ENCODE measurements around the gene PDE1C.

Gene PDE1C

DNA sequence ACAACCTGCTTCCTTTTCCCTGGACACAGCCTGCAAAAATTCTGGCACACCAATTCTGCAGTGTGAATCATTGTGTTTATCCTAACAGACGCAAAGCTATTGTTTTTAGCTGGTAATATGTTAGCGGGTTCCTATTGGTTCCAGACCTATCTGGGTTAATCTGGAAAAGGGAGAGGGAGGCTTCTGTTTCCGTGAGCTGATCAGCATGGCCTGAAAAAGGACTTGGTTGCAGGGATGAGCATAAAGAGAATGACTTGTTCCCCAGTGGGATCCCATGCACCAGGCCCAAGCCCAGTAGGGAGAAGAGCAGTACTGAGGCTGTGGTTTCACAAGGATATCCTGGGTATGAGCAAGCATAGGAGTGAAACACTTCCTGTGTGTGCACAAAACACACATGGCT is 78.4 kb downstream of the PDE1C start:
- DNase-seq (ENCODE audit: low read depth in 2 of 2) = no peak

- no peak for DNase-seq (ENCODE audit: low read depth in 2 of 2)
Observed at GRCh38 chr7:31991406-31991805, 78.8 kb downstream of the PDE1C start.

GRCh38 chr7:31986878-31987518 is 83.2 kb downstream of the PDE1C start:
- no peak for DNase-seq (ENCODE audit: low read depth in 2 of 2)

DNA sequence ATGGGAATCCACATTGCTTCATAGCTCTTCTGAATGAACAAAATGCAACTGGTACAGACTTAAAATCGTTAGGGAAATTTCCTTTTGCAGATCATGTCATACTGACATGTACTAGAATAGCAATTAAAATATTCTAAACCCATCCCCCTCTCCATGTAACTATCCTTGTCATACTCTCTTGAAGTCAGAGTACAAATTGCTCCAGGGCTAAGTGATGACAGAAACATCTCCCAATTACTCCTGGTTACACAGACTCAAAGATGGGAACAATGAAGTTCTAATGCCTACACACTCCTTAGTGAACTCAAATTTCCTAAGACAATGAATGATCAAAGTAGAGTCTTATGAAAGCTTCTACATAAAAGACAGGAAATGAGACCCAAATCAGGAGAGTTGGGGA is 87.2 kb downstream of the PDE1C start:
- no peak for DNase-seq (ENCODE audit: low read depth in 2 of 2)

DNA sequence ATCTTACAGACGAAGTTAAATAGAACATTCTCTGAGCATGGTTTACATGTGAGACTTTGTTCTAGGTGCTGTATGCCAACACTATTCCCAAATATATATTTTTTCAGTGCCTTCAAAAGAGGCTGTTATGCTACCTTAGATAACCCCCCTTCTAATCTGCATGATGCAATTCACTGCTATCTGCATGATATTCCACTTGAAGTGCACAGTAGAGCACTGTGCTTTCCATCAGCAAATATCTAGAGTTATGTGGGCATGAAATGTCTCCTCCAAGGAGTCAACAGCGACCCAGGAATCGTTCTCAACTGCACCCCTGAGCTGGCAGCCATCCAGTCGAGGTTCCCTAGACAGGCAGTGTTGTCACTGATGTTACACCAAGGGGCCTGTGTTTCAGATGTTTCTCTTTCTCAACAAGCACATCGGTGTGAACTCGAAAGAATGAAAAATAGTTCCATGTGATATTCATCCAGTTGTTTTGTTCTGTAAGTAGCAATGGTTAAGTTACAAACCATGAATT is 88.3 kb downstream of the PDE1C start:
- no peak for DNase-seq (ENCODE audit: low read depth in 2 of 2)

- no peak for DNase-seq (ENCODE audit: low read depth in 2 of 2)
Observed at GRCh38 chr7:31979690-31980330, 90.4 kb downstream of the PDE1C start.

DNA sequence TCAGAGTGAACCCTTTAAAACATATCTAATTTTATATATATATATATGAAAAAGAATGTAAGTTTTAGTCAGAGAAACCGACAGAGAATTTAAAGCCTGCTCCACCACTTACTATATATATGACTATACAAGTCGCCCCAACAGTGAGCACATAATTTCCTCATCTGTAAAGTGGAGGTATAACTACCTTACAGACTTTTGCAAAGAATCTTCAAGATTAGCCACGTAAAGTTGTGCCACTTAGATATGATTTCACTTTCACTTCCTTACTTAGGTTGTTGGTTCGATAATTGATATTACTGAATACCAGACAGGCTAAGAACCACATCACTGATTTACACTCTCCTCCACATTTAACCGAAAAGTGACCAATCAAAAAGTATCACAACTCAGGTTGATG is 94.7 kb downstream of the PDE1C start:
- DNase-seq (ENCODE audit: low read depth in 2 of 2) = no peak

DNA sequence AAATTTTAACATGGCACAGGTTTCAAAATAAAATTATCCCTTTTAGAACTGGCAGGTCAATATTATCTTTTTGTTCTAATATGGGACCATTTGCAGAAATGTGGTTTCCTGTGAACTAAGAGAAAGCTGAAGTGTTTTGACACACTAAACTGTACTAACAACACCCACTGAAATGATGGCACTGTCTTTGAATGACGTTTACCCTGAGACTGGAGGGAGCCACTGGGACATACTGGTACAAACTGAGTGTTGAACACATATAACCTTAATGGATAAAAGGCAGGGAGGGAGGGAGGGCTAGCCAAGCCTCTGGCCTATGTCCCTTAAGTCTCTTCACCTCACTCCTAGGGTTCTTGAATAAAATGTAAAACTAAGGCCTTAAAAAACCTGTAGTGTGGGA is 95.9 kb downstream of the PDE1C start:
- DNase-seq (ENCODE audit: low read depth in 2 of 2) = no peak

- DNase-seq (ENCODE audit: low read depth in 2 of 2) = no peak
Observed at GRCh38 chr7:31971049-31971667, 99.0 kb downstream of the PDE1C start.

DNA sequence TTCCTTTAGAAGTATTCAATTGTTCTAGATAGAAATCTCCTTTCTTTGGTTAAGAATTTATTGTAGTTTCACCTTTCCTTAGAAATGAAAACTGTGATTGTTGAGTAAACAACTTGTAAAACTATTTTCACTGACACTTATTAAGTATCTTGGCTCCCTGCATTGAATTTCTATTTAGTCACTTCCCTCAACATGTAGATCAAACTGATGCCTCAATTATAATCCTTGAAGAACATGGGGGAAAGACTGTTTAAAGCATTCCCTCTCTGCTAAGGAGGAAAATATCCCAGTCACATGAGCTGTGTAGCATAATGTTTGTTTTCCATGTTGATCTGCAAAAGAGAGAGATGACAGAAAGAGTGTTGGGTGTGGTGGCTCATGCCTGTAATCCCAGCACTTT is 99.7 kb downstream of the PDE1C start:
- no peak for DNase-seq (ENCODE audit: low read depth in 2 of 2)

DNA sequence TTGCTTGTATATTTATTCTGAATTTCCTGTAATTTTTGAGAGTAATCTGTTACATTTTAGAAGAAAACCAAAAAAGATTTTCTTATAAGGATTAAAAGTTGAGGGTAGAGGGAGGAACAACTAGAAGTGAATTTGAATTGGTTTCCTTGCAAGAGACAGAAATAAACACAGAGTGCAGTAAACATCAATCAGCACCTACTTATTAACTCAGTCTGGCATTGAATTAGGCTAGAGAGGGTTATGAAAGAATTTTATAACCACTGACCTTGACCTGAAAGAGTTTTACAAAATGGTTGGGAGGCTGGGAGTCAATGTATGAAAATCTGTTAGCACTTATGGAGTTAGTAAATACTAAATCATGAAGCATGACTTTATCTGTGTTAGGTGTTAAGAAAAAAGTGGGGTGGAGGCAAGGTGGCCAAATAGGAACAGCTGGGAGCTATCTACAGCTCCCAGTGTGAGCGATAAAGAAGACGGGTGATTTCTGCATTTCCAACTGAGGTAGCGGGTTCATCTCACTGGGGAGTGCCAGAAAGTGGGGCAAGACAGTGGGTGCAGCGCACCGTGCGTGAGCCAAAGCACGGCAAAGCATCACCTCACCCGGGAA is 106.5 kb downstream of the PDE1C start:
- DNase-seq (ENCODE audit: low read depth in 2 of 2) = no peak

- no peak for DNase-seq (ENCODE audit: low read depth in 2 of 2)
Observed at GRCh38 chr7:31962246-31962645, 108.0 kb downstream of the PDE1C start.

DNA sequence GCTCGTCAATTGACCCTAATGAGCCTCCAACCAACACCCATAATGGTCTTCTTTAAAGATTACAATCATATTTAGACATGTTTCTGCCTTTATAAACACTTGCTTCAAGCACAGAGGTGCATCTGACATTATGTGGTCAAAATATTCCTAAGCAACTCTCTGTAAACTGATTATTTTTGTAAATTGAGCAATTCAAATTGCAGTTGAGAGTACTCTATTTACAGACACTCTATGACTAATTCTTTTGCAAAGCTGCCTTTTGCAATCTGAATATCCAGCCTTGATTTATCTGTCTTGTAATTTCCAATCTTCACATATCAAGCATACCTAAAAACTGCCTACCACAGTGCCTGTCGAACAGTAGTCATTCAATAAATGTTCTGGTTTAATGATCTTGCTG is 112.0 kb downstream of the PDE1C start:
- no peak for DNase-seq (ENCODE audit: low read depth in 2 of 2)

DNA sequence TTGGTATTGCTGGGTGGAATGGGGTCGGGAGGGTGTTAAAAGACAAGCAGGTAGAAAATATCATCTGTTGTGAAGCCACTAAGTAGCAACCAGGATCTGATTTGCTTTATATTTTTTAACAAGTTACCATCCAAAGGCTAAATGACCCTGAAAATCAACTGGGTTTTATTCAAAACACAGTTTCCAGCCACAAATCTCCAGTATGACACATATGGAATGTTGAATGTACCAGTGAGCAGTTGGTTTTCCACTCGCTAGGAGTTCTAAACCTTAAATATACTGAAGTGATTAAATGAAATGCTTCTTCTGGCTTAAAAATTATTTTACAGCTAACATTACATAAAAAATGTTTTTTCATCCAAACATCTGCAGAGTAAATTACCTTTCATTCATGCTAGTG is 112.5 kb downstream of the PDE1C start:
- DNase-seq (ENCODE audit: low read depth in 2 of 2) = no peak

- DNase-seq (ENCODE audit: low read depth in 2 of 2) = no peak
Observed at GRCh38 chr7:31957090-31957720, 113.0 kb downstream of the PDE1C start.

DNA sequence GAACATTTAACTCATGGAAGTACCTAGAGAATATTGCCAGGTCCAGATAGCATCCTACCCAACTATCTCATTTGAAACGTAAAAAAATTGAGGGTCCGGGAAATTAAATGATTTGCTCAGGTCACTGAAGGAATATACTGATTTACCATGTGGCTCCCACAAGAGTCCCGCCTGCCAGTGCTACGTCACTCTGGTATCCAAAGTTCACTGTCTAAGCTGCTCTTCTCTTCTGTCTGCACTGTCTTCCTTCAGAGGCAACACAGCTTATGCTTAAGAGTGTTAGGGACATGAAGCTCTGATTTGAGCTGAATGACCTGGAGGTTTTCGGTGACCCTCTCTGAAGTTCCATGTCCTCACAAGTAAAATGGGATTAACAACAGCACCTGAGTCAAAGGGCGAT is 114.6 kb downstream of the PDE1C start:
- DNase-seq (ENCODE audit: low read depth in 2 of 2) = no peak

DNA sequence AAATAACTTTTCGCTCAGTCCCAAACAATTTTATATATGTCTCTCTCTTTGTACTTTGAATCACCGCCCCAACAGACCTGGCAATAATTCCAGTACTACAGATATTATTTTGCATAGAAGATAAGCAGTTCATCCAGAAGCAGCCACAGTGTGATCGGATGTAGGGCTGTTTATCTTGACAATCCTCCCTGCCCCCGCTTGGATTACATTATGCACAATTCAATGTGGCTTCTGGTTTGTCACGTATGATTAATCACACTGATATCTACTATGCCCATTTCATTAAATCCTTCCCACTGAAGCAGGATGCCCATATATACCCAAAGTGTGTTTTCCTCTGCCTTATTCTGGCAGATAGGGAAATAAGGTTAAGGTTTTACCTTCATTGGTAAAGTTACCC is 115.2 kb downstream of the PDE1C start:
- DNase-seq (ENCODE audit: low read depth in 2 of 2) = no peak

DNA sequence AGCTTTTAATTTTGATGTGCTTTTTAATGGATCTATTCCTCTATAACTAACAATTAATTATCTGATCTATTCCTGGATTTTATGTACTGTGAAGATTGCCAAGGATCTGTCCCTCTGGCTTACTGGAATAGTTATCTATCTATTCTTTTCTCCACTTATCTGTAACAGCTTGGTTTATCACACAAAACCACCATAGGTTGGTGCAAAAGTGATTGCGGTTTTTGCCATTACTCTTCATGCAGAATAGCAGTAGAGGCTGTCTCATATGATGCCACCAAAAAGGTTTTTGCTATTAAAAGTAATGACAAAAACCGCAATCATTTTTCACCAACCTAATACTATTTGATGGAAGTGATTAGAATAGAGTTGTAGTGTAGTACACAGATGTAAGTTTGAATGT is 115.7 kb downstream of the PDE1C start:
- no peak for DNase-seq (ENCODE audit: low read depth in 2 of 2)

DNA sequence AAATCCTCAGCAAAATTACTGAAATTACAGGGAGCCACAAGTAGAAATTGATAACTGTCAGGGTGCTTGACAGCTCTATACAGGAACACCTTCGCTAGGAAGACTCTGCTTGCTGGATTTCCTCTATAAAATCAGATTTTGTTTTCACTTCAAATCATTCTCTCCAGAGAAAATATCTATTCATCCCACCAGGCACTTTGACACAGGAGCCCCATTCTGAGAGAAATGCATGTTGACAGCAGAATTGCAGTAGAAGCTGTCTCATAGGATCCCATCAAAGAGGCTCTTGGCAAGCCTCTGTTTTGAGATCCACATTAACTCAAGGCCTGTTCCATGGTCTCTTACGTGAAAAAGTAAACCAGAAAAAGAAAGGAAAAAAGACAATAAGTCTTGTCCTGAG is 116.8 kb downstream of the PDE1C start:
- no peak for DNase-seq (ENCODE audit: low read depth in 2 of 2)

- DNase-seq (ENCODE audit: low read depth in 2 of 2) = no peak
Observed at GRCh38 chr7:31950091-31950755, 120.0 kb downstream of the PDE1C start.

DNA sequence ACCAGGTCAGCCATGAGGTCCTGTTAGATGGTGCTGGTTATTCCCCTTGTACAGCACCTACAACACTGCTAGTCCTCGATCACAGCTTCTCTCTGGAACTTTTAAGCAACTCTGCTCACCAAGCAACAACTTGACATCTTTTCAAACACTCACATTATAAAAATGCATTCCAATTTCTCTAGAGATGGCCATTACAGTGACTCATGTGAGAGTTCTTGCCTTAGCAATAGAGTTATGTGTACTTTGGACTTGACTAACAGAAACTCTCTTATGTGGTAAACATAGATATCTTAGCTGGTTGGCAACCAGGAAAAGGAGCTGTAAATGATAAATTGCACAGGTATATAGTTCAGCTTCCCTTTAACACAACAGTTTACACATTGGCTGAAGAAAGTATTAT is 122.2 kb downstream of the PDE1C start:
- DNase-seq (ENCODE audit: low read depth in 2 of 2) = no peak

DNA sequence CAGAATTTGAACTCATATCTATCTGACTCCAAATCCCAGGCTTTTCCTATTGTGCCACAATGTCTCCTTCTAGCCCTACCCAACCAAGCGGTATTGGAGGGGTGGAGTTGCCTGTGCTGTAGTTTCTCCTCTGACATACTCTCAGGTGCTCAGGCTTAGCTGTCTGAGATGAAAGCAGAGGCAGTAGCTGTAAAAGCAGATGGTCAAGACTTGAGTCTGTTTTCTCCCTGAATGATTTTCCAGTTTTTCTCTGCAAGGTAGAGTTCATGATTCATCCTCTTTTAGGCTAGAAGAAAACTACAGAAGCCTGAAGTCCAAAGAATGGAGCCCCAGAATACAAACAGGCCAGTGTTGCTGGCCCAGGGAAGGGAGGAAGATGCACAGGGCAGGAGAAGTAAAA is 130.0 kb downstream of the PDE1C start:
- no peak for DNase-seq (ENCODE audit: low read depth in 2 of 2)

Data from activated CD4-positive, alpha-beta T cell treated with anti-CD3 and anti-CD28 coated beads for 24 hours (primary cell).